ENCODE data around the gene MGAT5.

DNA sequence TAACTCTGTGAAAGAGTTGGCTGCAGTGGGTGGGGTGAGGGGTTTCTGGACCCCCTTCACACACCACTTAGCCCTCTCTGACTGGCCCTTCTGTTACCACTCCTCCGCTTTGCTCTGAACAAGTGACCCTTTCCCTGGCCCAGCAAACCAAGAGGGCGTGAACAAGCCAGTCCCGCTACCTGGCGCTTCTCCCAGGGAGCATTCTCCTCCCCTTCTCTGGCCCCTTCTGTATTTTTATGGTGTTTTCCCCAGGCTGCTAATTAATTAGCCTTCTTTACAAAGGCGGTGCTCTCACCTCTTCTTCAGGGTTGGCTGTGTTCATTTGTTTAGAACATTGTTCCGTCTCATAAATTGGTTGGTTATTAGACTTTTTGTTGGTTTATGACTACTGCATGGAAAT lies 180.1 kb downstream of the MGAT5 start:
- TF ChIP-seq, protein P1, sequence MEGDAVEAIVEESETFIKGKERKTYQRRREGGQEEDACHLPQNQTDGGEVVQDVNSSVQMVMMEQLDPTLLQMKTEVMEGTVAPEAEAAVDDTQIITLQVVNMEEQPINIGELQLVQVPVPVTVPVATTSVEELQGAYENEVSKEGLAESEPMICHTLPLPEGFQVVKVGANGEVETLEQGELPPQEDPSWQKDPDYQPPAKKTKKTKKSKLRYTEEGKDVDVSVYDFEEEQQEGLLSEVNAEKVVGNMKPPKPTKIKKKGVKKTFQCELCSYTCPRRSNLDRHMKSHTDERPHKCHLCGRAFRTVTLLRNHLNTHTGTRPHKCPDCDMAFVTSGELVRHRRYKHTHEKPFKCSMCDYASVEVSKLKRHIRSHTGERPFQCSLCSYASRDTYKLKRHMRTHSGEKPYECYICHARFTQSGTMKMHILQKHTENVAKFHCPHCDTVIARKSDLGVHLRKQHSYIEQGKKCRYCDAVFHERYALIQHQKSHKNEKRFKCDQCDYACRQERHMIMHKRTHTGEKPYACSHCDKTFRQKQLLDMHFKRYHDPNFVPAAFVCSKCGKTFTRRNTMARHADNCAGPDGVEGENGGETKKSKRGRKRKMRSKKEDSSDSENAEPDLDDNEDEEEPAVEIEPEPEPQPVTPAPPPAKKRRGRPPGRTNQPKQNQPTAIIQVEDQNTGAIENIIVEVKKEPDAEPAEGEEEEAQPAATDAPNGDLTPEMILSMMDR (IDR thresholded peaks at IDR 0.05; ENCODE audit: low read length), result no peak
- no peak for TF ChIP-seq EZH2 (IDR thresholded peaks at IDR 0.05; ENCODE audit: borderline replicate concordance, low read length)
